NCI-H345 (cell line): ENCODE data around the gene NPAS2.

ENCODE experiments used
- DNase-seq: peaks from one replicate; lab custom pipeline; 2025; lab: John Stamatoyannopoulos, UW

NPAS2 gene

GRCh38 chr2:100944617-100945432, 124.9 kb downstream of the NPAS2 start:
- no peak for DNase-seq

GRCh38 chr2:100945433-100945740, 125.4 kb downstream of the NPAS2 start:
- no peak for DNase-seq

GRCh38 chr2:100945930-100946607, 126.1 kb downstream of the NPAS2 start:
- DNase-seq, result no peak

GRCh38 chr2:100948942-100949811, 129.2 kb downstream of the NPAS2 start:
- DNase-seq, result no peak

- no peak for DNase-seq
These were observed 132.6 kb downstream of the NPAS2 start for GRCh38 chr2:100952512-100952911.

GRCh38 chr2:100953406-100954043, 133.6 kb downstream of the NPAS2 start:
- no peak for DNase-seq

GRCh38 chr2:100954044-100954420, 134.1 kb downstream of the NPAS2 start:
- DNase-seq, result no peak

GRCh38 chr2:100955226-100955625, 135.3 kb downstream of the NPAS2 start:
- DNase-seq, result no peak

- no peak for DNase-seq
These were observed 136.1 kb downstream of the NPAS2 start for GRCh38 chr2:100956081-100956480.

GRCh38 chr2:100957996-100958653, 138.2 kb downstream of the NPAS2 start:
- DNase-seq, result no peak

GRCh38 chr2:100959225-100959880, 139.4 kb downstream of the NPAS2 start:
- DNase-seq, result no peak

GRCh38 chr2:100960688-100961087, 140.7 kb downstream of the NPAS2 start:
- DNase-seq, result no peak

GRCh38 chr2:100962366-100963025, 142.6 kb downstream of the NPAS2 start:
- no peak for DNase-seq

- no peak for DNase-seq
These were observed 143.1 kb downstream of the NPAS2 start for GRCh38 chr2:100963026-100963375.

- DNase-seq, result no peak
These were observed 144.3 kb downstream of the NPAS2 start for GRCh38 chr2:100964222-100964621.

GRCh38 chr2:100964681-100965169, 144.8 kb downstream of the NPAS2 start:
- DNase-seq, result no peak

GRCh38 chr2:100965596-100965995, 145.7 kb downstream of the NPAS2 start:
- DNase-seq, result no peak

- DNase-seq, result no peak
These were observed 147.8 kb downstream of the NPAS2 start for GRCh38 chr2:100967716-100968115.

- no peak for DNase-seq
These were observed 148.5 kb downstream of the NPAS2 start for GRCh38 chr2:100968146-100969145.
